ENCODE results near the gene POLR1A. TPM values are rescaled to one million over a fixed set of nuclear protein-coding genes. Genes with fewer than 3 reads are reported as not detected.

The POLR1A gene
- total and polyA plus RNA-seq, 2 of the 8 experiments (the other 6 are each of a cell fraction or from before 2014, with no cell fraction given), result 8.9 to 58.1 TPM

GRCh38 chr2:86102157-86102556 is 3.5 kb downstream of the POLR1A start:
- H3K4me3 ChIP-seq (ENCODE audit: extremely low read depth in 1 of 4, insufficient read depth in 2 of 4, low read depth in 3 of 4, low read length in 4 of 4), result no peak overlapping the region
- H4K8ac ChIP-seq (ENCODE audit: extremely low read depth, insufficient read depth, low read length), result no peak overlapping the region
- no peak overlapping the region for H2AFZ ChIP-seq (ENCODE audit: low read length)
- no peak overlapping the region for H4K5ac ChIP-seq (ENCODE audit: insufficient read length, low read depth, low read length)
- no peak overlapping the region for H2AK5ac ChIP-seq (ENCODE audit: low read depth, low read length)
- CTCF ChIA-PET (ENCODE audit: partially characterized antibody), result interaction anchor here (4.1 kb wide), 1 partner anchor 14 kb away, joined by 16 read pairs; no protein-coding TSS in a partner anchor
- H3K23me2 ChIP-seq (ENCODE audit: low read depth, low read length), result no peaks in the 10 kb centered on the region; the same call in 1 of the 2 replicates
- no peak overlapping the region for H3K27ac ChIP-seq (ENCODE audit: low read depth, low read length)
- H3K4ac ChIP-seq (replicated peaks; ENCODE audit: insufficient read length, low read depth, low read length), result no peak overlapping the region
- no peak overlapping the region for H2BK15ac ChIP-seq (ENCODE audit: low read length)
- no peaks in the 10 kb centered on the region; the same call in 1 of the 2 replicates for H3K79me1 ChIP-seq (ENCODE audit: low read depth, low read length)
- no peak overlapping the region for H3K56ac ChIP-seq (replicated peaks; ENCODE audit: insufficient read length, low read depth, low read length)
- H3K4me1 ChIP-seq (replicated peaks in 1 of 4; ENCODE audit: control insufficient read depth in 3 of 4, insufficient read depth in 4 of 4, low read length in 3 of 4), result no peaks in the 10 kb centered on the region
- H3K4me2 ChIP-seq (ENCODE audit: insufficient read depth in 1 of 2, low read depth in 2 of 2, low read length in 2 of 2), result no peak overlapping the region
- H2BK20ac ChIP-seq (ENCODE audit: low read length), result no peak overlapping the region
- H3K18ac ChIP-seq (ENCODE audit: extremely low read depth, low read length), result no peak overlapping the region
- no peak overlapping the region for H2BK12ac ChIP-seq (ENCODE audit: low read depth, low read length)
- H4K20me1 ChIP-seq (replicated peaks in 1 of 2; ENCODE audit: control insufficient read depth in 1 of 2, insufficient read depth in 2 of 2, low read length in 2 of 2), result peaks cover 0 to 11% of the 10 kb centered on the region in 2 experiments
- peaks cover 7 to 30% (median 18%) of the 10 kb centered on the region in 4 experiments; a peak in 7 of 8 replicates for H3K36me3 ChIP-seq (ENCODE audit: control insufficient read depth in 2 of 4, insufficient read depth in 4 of 4, low read length in 3 of 4)
- POLR2A ChIA-PET (ENCODE audit: partially characterized antibody), result interaction anchor here (2.4 to 12.1 kb wide), 2 partner anchors 10 to 14 kb away, joined by 6 to 119 read pairs; no protein-coding TSS in a partner anchor
- H3K23ac ChIP-seq (ENCODE audit: insufficient read length), result no peak overlapping the region
- no peak overlapping the region for H2BK120ac ChIP-seq (replicated peaks; ENCODE audit: low read depth, low read length)
- no peak for DNase-seq (ENCODE audit: low read depth in 1 of 2, low spot score in 2 of 2)
- no peak overlapping the region for H3K9ac ChIP-seq (replicated peaks in 1 of 4; ENCODE audit: extremely low read depth in 1 of 4, low read depth in 3 of 4, low read length in 3 of 4)
- no peaks in the 10 kb centered on the region for H3K27me3 ChIP-seq (replicated peaks in 1 of 4; ENCODE audit: control insufficient read depth in 3 of 4, extremely low read depth in 1 of 4, insufficient read depth in 3 of 4, low read length in 3 of 4)
- no peak overlapping the region for H4K91ac ChIP-seq (replicated peaks; ENCODE audit: insufficient read length, low read length)
- no peaks in the 10 kb centered on the region for H3K9me3 ChIP-seq (ENCODE audit: insufficient read depth in 2 of 2, low read depth in 1 of 2, low read length in 1 of 2)
- no peak for FAIRE-seq
- H3K79me2 ChIP-seq (ENCODE audit: control insufficient read depth in 1 of 2, insufficient read depth in 2 of 2, low read length in 2 of 2), result peaks cover 23 to 78% of the 10 kb centered on the region in 2 experiments
- no peak overlapping the region for H3K14ac ChIP-seq (ENCODE audit: insufficient read length)
- H2BK5ac ChIP-seq (ENCODE audit: low read depth, low read length), result no peak overlapping the region
- TF ChIP-seq SP2 (IDR thresholded peaks at IDR 0.05; ENCODE audit: low read length) (no peak), RAD21 (IDR thresholded peaks at IDR 0.05 in 1 of 2, conservative IDR thresholded peaks at IDR 0.05 in 1 of 2; ENCODE audit: low read depth in 2 of 2, low read length in 2 of 2) (no peak)

Measured in H1 (cell line).